H9 (cell line): ENCODE results near the gene COL19A1. TPM values are rescaled to one million over a fixed set of nuclear protein-coding genes. Genes with fewer than 3 reads are reported as not detected.

Source experiments
- DNase-seq: peaks from one replicate; pipeline ENCODE4 v3.0.0-alpha.2; 2017
- H2AFZ ChIP-seq: one replicate; pipeline ENCODE4 v1.6.1; 2013; ENCODE audit warnings: mild to moderate bottlenecking, low read length, control low read depth, moderate library complexity
- H2AK5ac ChIP-seq: 2 replicates; pipeline ENCODE4 v1.6.1; 2013; ENCODE audit warnings: low read length, control low read depth, mixed read lengths; ENCODE audit not compliant: insufficient read length
- H2BK120ac ChIP-seq: one replicate; pipeline ENCODE4 v1.6.1; 2013; ENCODE audit warnings: low read depth, mild to moderate bottlenecking, low read length, control low read depth, inconsistent platforms; ENCODE audit not compliant: poor library complexity, severe bottlenecking
- H2BK12ac ChIP-seq: 2 replicates; pipeline ENCODE4 v1.6.1; 2013; ENCODE audit warnings: low read length, control low read depth, mixed read lengths, low read depth; ENCODE audit not compliant: insufficient read length
- H2BK15ac ChIP-seq: 2 replicates; pipeline ENCODE4 v1.6.1; 2013; ENCODE audit warnings: low read depth, low read length, control low read depth
- H2BK20ac ChIP-seq: one replicate; pipeline ENCODE4 v1.6.1; 2013; ENCODE audit warnings: low read depth, mild to moderate bottlenecking, low read length, control low read depth, inconsistent platforms; ENCODE audit not compliant: poor library complexity, severe bottlenecking
- H2BK5ac ChIP-seq: 2 replicates; pipeline ENCODE4 v1.6.1; 2013; ENCODE audit warnings: low read length, control low read depth, mixed read lengths; ENCODE audit not compliant: insufficient read length
- H3K14ac ChIP-seq: 2 replicates; pipeline ENCODE4 v1.6.1; 2013; ENCODE audit warnings: low read length, control low read depth; ENCODE audit not compliant: insufficient read depth
- H3K18ac ChIP-seq: 2 replicates; pipeline ENCODE4 v1.6.1; 2013; ENCODE audit warnings: low read depth, mild to moderate bottlenecking, mixed read lengths, low read length, control low read depth; ENCODE audit not compliant: insufficient read length
- H3K23ac ChIP-seq: 2 replicates; pipeline ENCODE4 v1.6.1; 2013; ENCODE audit warnings: low read length, control low read depth, mixed read lengths, low read depth; ENCODE audit not compliant: insufficient read length
- H3K23me2 ChIP-seq: 2 replicates; pipeline ENCODE4 v1.6.1; 2013; ENCODE audit warnings: low read depth, mild to moderate bottlenecking, mixed read lengths, low read length, control low read depth; ENCODE audit not compliant: insufficient read length, poor library complexity, severe bottlenecking
- H3K27ac ChIP-seq: 2 replicates; pipeline ENCODE4 v1.5.1; 2013; ENCODE audit warnings: low read length, control low read depth, mixed read lengths, low read depth; ENCODE audit not compliant: insufficient read length
- H3K27me3 ChIP-seq: 2 replicates; pipeline ENCODE4 v1.6.1; 2013; ENCODE audit warnings: low read length, control low read depth, inconsistent platforms; ENCODE audit not compliant: insufficient read depth
- H3K4ac ChIP-seq: 2 replicates; pipeline ENCODE4 v1.6.1; 2013; ENCODE audit warnings: low read depth, mild to moderate bottlenecking, control low read depth, inconsistent platforms, low read length, moderate library complexity
- H3K4me1 ChIP-seq: 2 replicates; pipeline ENCODE4 v1.6.1; 2013; ENCODE audit warnings: low read length, control low read depth, inconsistent platforms; ENCODE audit not compliant: insufficient read depth
- H3K4me2 ChIP-seq: 2 replicates; pipeline ENCODE4 v1.6.1; 2013; ENCODE audit warnings: low read length, control low read depth, mixed read lengths; ENCODE audit not compliant: insufficient read length, insufficient read depth
- H3K56ac ChIP-seq: 2 replicates; pipeline ENCODE4 v1.6.1; 2013; ENCODE audit warnings: low read depth, mild to moderate bottlenecking, mixed read lengths, low read length, control low read depth; ENCODE audit not compliant: insufficient read length
- H3K79me1 ChIP-seq: 2 replicates; pipeline ENCODE4 v1.6.1; 2013; ENCODE audit warnings: low read depth, mild to moderate bottlenecking, moderate library complexity, low read length, control low read depth, inconsistent platforms; ENCODE audit not compliant: insufficient read depth, poor library complexity, severe bottlenecking
- H3K79me2 ChIP-seq: 2 replicates; pipeline ENCODE4 v1.6.1; 2013; ENCODE audit warnings: low read length, control low read depth, inconsistent platforms; ENCODE audit not compliant: insufficient read depth
- H3K9ac ChIP-seq: 2 replicates; pipeline ENCODE4 v1.6.1; 2013; ENCODE audit warnings: low read length, control low read depth, mixed read lengths; ENCODE audit not compliant: insufficient read length; ENCODE audit errors: extremely low read depth
- H3K9me3 ChIP-seq: one replicate; pipeline ENCODE4 v1.6.1; 2013; ENCODE audit warnings: low read depth, low read length, inconsistent platforms; ENCODE audit not compliant: control insufficient read depth
- H3T11ph ChIP-seq: one replicate; pipeline ENCODE4 v1.6.1; 2013; ENCODE audit warnings: mild to moderate bottlenecking, low read length, control low read depth, inconsistent platforms
- H4K20me1 ChIP-seq: one replicate; pipeline ENCODE4 v1.6.1; 2013; ENCODE audit not compliant: control insufficient read depth, insufficient read length, insufficient read depth
- H4K5ac ChIP-seq: 2 replicates; pipeline ENCODE4 v1.6.1; 2013; ENCODE audit warnings: low read depth, mild to moderate bottlenecking, mixed read lengths, low read length, control low read depth; ENCODE audit not compliant: insufficient read length
- H4K8ac ChIP-seq: replicated peaks from 2 replicates; pipeline ENCODE4 v1.6.1; 2013; ENCODE audit warnings: low read length, control low read depth, mixed read lengths, low read depth; ENCODE audit not compliant: insufficient read length
- H4K91ac ChIP-seq: 2 replicates; pipeline ENCODE4 v1.6.1; 2013; ENCODE audit warnings: low read depth, mild to moderate bottlenecking, moderate library complexity, mixed read lengths, low read length, control low read depth; ENCODE audit not compliant: insufficient read length
- H3K27ac Mint-ChIP-seq, 3 experiments: 2 replicates in 2 of 3; 3 replicates in 1 of 3; pipeline ENCODE4 v1.8.0; 2020 to 2021; ENCODE audit warnings: mixed read lengths in 3 of 3, mild to moderate bottlenecking in 1 of 3, moderate library complexity in 1 of 3
- H3K27me3 Mint-ChIP-seq: 2 replicates; pipeline ENCODE4 v1.8.0; 2021; ENCODE audit warnings: low read depth, mild to moderate bottlenecking, moderate library complexity, mixed read lengths
- H3K36me3 Mint-ChIP-seq, 3 experiments: 2 replicates in 2 of 3; 3 replicates in 1 of 3; pipeline ENCODE4 v1.8.0; 2020 to 2021; ENCODE audit warnings: low read depth in 3 of 3, mixed read lengths in 3 of 3; ENCODE audit not compliant: insufficient read depth in 1 of 3
- H3K4me1 Mint-ChIP-seq, 2 experiments: 2 replicates each; pipeline ENCODE4 v1.8.0; 2020; ENCODE audit warnings: mixed read lengths in 2 of 2
- H3K4me3 Mint-ChIP-seq, 2 experiments: 2 replicates in 1 of 2; 3 replicates in 1 of 2; pipeline ENCODE4 v1.8.0; 2020 to 2021; ENCODE audit warnings: mild to moderate bottlenecking in 2 of 2, mixed read lengths in 2 of 2, moderate library complexity in 1 of 2
- H3K9me3 Mint-ChIP-seq, 2 experiments: 2 replicates in 1 of 2; 3 replicates in 1 of 2; pipeline ENCODE4 v1.8.0; 2020; ENCODE audit warnings: mild to moderate bottlenecking in 2 of 2, mixed read lengths in 2 of 2, moderate library complexity in 1 of 2
- CTCF ChIP-seq: fragments of 200-600 bp; sonication (generic); conservative IDR thresholded peaks from 3 replicates; pipeline ENCODE4 v1.8.0; 2021; ENCODE audit warnings: antibody characterized with exemption, mild to moderate bottlenecking
- WGBS: extraction: QIAGEN DNeasy Blood & Tissue Kit; methylation state at CpG from one replicate; pipeline ENCODE4 v1.1.7; 2013; ENCODE audit warnings: missing lambda C conversion rate, low lambda C conversion rate, mixed read lengths; ENCODE audit not compliant: insufficient read length; ENCODE audit errors: extremely low coverage; 5-methylcytosine and 5-hydroxymethylcytosine counted together
- total RNA-seq: library from RNA; stranded (reverse); gene quantifications from 2 replicates; pipeline ENCODE4 v1.2.1, GENCODE V29; 2021

The COL19A1 gene
- total RNA-seq, 1 experiment from 2014 or later, result not detected

DNA sequence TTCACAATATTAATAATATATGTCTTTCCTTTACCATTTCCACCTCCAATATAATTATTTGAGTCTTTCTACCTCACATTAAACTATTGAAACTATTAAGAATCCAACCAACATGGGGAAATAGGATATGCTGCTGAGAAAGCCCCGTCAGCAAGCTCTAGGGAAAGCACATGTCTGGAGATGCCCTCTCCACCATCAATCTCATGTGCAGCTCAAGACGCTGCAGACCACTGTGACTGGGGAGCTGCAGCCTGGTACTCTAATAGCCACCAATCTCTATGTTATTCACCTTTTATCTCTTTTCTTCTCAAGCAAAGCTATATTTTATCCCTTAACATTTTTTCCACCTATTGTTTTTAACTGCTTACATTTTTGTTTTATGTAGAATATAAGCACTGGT is 386.2 kb downstream of the COL19A1 start:
- H3K27me3 ChIP-seq, result no peaks in the 10 kb centered on the region
- WGBS, result no CpG with 5 or more reads among the region's 2 CpGs
- H2BK120ac ChIP-seq, result no peak overlapping the region
- no peak overlapping the region for H4K5ac ChIP-seq
- peaks cover 0 to 6% (median 5%) of the 10 kb centered on the region in 3 experiments; a peak in 4 of 7 replicates for H3K36me3 Mint-ChIP-seq
- no peak overlapping the region for H3K27ac ChIP-seq
- no peaks in the 10 kb centered on the region for H3K4me1 ChIP-seq
- no peak overlapping the region for H3K14ac ChIP-seq
- H4K20me1 ChIP-seq, result no peaks in the 10 kb centered on the region
- H3K9me3 Mint-ChIP-seq, result no peaks in the 10 kb centered on the region
- H2AK5ac ChIP-seq, result no peak overlapping the region
- DNase-seq, result no peak
- no peak overlapping the region for H2BK15ac ChIP-seq
- H3K18ac ChIP-seq, result no peak overlapping the region
- H2BK5ac ChIP-seq, result no peak overlapping the region
- no peak overlapping the region for H3K27ac Mint-ChIP-seq
- H3K4me1 Mint-ChIP-seq, result peaks cover 0 to 3% of the 10 kb centered on the region in 2 experiments; a peak in 2 of 4 replicates
- no peaks in the 10 kb centered on the region for H3K79me1 ChIP-seq
- no peak overlapping the region for H2BK20ac ChIP-seq
- no peak overlapping the region for H4K91ac ChIP-seq
- H3K9me3 ChIP-seq, result no peaks in the 10 kb centered on the region
- H3K9ac ChIP-seq, result no peak overlapping the region
- H3K27me3 Mint-ChIP-seq, result no peaks in the 10 kb centered on the region
- no peaks in the 10 kb centered on the region for H3K79me2 ChIP-seq
- no peak overlapping the region for H2BK12ac ChIP-seq
- H3K4ac ChIP-seq, result no peak overlapping the region
- H3K23me2 ChIP-seq, result no peaks in the 10 kb centered on the region
- no peak overlapping the region for H3K4me3 Mint-ChIP-seq
- H2AFZ ChIP-seq, result no peak overlapping the region
- TF ChIP-seq CTCF, result no peak
- H4K8ac ChIP-seq, result no peak overlapping the region
- no peak overlapping the region for H3T11ph ChIP-seq
- no peak overlapping the region for H3K23ac ChIP-seq
- H3K4me2 ChIP-seq, result no peak overlapping the region
- no peak overlapping the region for H3K56ac ChIP-seq
